ENCODE measurements around the gene SDHB. TPM values are rescaled to one million over a fixed set of nuclear protein-coding genes. Genes with fewer than 3 reads are reported as not detected.

SDHB gene
- total RNA-seq, 1 experiment from 2014 or later = 159 TPM

DNA sequence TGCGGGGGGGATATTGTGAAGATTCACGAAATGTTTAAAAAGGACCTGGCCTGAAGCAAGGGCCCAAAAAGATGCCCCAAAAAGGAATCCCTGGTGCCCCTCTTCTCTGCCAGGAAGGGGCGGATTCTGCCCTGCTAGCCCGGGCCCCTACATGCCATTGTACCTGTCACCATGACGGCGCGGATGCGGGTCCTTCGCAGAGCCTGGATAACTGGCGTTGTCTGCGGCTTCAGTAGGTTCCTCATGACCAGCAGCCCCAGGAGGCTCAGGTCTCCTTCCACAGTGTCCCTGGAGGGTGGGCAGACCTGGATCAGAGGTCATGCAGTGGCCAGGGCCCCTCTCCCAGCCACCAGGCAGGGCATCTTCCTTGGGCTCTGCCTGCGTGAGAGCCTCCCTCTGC, 62.3 kb downstream of the SDHB start:
- Histone ChIP-seq H3K9ac (ENCODE audit: low read length) (no peak overlapping the region), H3K27me3 (ENCODE audit: insufficient read depth, low read length) (no peaks in the 10 kb centered on the region), H3K4me2 (ENCODE audit: low read length) (no peak overlapping the region), H3K27ac (ENCODE audit: low read depth, low read length) (no peak overlapping the region), H3K4me3 (replicated peaks in 1 of 2; ENCODE audit: low read depth in 1 of 2, low read length in 2 of 2) (no peak overlapping the region), H4K20me1 (ENCODE audit: insufficient read depth) (no peaks in the 10 kb centered on the region), H3K36me3 (ENCODE audit: control insufficient read depth in 1 of 2, insufficient read depth in 2 of 2, low read length in 2 of 2) (peaks cover 0 to 3% of the 10 kb centered on the region in 2 experiments; a peak in 1 of 4 replicates), H3K4me1 (ENCODE audit: control insufficient read depth in 1 of 2, insufficient read depth in 2 of 2, low read length in 2 of 2) (no peaks in the 10 kb centered on the region), H3K9me2 (ENCODE audit: insufficient read depth) (no peaks in the 10 kb centered on the region), H2AFZ (ENCODE audit: low read depth, low read length, poor library complexity, severe bottlenecking) (no peak overlapping the region), H3K79me2 (ENCODE audit: insufficient read depth, low read length) (no peaks in the 10 kb centered on the region), H3K9me3 (ENCODE audit: control insufficient read depth in 1 of 2, insufficient read depth in 1 of 2, low read depth in 1 of 2, low read length in 2 of 2) (no peaks in the 10 kb centered on the region)
- no TSS peak for BruUV-seq (replicated peaks)
- intact Hi-C loops (cut with micrococcal nuclease) = no loop called here
- TF ChIP-seq POLR2AphosphoS5 (IDR thresholded peaks at IDR 0.05; ENCODE audit: low read depth, low read length) (no peak), SRF (IDR thresholded peaks at IDR 0.05; ENCODE audit: low read depth) (no peak), FOSL1 (IDR thresholded peaks at IDR 0.05; ENCODE audit: low read depth) (no peak), ZFX (IDR thresholded peaks at IDR 0.05) (no peak), POLR2A (IDR thresholded peaks at IDR 0.05; ENCODE audit: borderline replicate concordance, extremely low read depth, insufficient read depth, insufficient read length) (no peak), CEBPB (IDR thresholded peaks at IDR 0.05; ENCODE audit: low read depth) (no peak)
- TF ChIP-seq, protein P1, sequence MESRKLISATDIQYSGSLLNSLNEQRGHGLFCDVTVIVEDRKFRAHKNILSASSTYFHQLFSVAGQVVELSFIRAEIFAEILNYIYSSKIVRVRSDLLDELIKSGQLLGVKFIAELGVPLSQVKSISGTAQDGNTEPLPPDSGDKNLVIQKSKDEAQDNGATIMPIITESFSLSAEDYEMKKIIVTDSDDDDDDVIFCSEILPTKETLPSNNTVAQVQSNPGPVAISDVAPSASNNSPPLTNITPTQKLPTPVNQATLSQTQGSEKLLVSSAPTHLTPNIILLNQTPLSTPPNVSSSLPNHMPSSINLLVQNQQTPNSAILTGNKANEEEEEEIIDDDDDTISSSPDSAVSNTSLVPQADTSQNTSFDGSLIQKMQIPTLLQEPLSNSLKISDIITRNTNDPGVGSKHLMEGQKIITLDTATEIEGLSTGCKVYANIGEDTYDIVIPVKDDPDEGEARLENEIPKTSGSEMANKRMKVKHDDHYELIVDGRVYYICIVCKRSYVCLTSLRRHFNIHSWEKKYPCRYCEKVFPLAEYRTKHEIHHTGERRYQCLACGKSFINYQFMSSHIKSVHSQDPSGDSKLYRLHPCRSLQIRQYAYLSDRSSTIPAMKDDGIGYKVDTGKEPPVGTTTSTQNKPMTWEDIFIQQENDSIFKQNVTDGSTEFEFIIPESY (IDR thresholded peaks at IDR 0.05; ENCODE audit: extremely low read depth, insufficient replicate concordance, low read length) = no peak
- TF ChIP-seq, protein P2, sequence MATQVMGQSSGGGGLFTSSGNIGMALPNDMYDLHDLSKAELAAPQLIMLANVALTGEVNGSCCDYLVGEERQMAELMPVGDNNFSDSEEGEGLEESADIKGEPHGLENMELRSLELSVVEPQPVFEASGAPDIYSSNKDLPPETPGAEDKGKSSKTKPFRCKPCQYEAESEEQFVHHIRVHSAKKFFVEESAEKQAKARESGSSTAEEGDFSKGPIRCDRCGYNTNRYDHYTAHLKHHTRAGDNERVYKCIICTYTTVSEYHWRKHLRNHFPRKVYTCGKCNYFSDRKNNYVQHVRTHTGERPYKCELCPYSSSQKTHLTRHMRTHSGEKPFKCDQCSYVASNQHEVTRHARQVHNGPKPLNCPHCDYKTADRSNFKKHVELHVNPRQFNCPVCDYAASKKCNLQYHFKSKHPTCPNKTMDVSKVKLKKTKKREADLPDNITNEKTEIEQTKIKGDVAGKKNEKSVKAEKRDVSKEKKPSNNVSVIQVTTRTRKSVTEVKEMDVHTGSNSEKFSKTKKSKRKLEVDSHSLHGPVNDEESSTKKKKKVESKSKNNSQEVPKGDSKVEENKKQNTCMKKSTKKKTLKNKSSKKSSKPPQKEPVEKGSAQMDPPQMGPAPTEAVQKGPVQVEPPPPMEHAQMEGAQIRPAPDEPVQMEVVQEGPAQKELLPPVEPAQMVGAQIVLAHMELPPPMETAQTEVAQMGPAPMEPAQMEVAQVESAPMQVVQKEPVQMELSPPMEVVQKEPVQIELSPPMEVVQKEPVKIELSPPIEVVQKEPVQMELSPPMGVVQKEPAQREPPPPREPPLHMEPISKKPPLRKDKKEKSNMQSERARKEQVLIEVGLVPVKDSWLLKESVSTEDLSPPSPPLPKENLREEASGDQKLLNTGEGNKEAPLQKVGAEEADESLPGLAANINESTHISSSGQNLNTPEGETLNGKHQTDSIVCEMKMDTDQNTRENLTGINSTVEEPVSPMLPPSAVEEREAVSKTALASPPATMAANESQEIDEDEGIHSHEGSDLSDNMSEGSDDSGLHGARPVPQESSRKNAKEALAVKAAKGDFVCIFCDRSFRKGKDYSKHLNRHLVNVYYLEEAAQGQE (IDR thresholded peaks at IDR 0.05; ENCODE audit: low read depth) = no peak
- DNase-seq (ENCODE audit: low read depth, low spot score) (no peak), ATAC-seq (no peak)
- POLR2A ChIA-PET = no interaction called here
- CTCF ChIA-PET = no interaction called here
- RAD21 ChIA-PET (ENCODE audit: low non-redundant PET in 1 of 2, low total read pairs in 2 of 2, uncharacterized antibody in 2 of 2, unreplicated experiment in 2 of 2) = no interaction called here
